GM13977 (cell line): ENCODE measurements around the gene LRRC46.
A peak's percentile ranks its signal among the peaks of the same experiment; 100 is the strongest.

ENCODE experiments used
- DNase-seq: peaks from one replicate; pipeline ENCODE4 v3.0.0; 2012; ENCODE audit warnings: low spot score
- CTCF ChIP-seq: IDR thresholded peaks from 2 replicates; pipeline ENCODE4 v1.5.1; 2012; ENCODE audit warnings: mild to moderate bottlenecking, control low read depth; ENCODE audit not compliant: insufficient read depth; ENCODE audit errors: extremely low read depth, missing control alignments
- in situ Hi-C: fragments of 300-500 bp; cut with MboI; formaldehyde crosslinking; loops from one replicate; pipeline ENCODE4 v1.12.0; 2022; ENCODE audit warnings: low sequenced_read_pairs, low pct_unique_long_range_greater_than_20kb, mixed read lengths, inconsistent platforms; ENCODE audit not compliant: unreplicated experiment

LRRC46 gene

DNA sequence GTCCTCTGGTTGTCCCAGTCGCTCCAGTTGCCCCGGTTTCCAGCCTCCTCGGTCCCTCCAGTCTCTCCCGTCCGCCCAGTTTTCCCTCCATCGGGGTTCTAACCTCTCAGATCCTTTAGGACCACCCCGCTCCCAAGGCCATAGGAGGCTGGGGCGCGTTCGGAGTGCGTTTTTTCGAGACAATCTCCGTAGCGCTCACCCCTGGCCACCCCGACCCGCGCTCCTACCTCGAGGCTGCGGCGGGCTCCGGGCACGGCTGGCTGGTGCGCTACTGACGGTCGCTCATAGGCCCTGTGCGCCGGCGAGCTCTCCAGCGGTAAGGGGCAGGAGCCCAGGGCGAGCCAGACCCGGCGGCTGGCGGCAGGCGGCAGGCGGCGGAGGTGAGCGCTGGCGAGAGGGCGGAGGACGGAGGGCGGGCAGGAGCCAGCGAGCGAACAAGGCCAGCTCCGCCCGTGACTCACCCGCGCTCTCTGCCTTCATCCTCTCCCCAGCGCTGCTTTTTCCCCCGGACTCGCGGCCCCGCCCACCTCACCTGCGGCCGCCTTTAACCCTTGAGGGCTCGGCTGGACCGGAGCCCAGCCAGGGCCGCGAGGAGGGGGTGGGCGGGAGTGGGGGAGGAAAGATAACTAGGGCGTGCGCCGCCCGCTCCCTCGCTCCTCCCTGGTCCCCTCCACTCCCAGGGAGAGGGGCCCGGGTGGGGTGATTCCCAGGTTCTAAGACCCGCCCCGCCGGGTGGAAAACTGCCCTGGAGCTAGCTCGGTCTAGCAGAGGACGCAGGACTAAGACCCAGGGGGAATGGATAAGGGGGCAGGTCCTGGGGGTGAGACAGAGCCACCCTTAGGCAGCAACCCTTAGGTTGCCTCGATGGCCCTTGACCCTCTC, 19.5 kb downstream of the LRRC46 start, which contains the start of gene SP6:
TSS of gene SP6 (minus strand) at position 472 of the 882 bp plus-strand sequence. CDS start 2,734 bp downstream, outside the sequence.
- in situ Hi-C loops = no loop called here
- DNase-seq = peak; percentile 70
- peak; percentile 4 for TF ChIP-seq CTCF

DNA sequence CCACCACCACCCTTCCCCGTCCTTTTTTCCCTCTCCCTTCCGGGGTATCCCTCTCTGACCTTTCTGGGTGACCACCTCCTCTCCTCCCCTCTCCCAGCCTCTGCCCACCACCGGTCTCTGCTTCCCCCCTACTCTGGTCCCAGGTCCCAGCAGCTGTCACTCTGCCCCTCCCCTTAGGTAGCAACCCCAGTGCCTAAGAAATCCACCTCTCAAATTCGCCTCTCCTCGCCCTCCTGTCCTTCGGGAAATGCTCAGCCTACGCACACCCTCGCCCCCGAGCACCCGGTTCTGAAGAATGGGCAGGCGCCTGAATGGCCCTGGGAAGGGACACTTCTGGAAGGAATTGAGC, 20.3 kb downstream of the LRRC46 start:
- DNase-seq = no peak
- in situ Hi-C loops = no loop called here
- no peak for TF ChIP-seq CTCF

GRCh38 chr17:47852113-47852949, 20.9 kb downstream of the LRRC46 start:
- DNase-seq = no peak
- no peak for TF ChIP-seq CTCF
- in situ Hi-C loops = no loop called here

GRCh38 chr17:47853616-47854015, 22.1 kb downstream of the LRRC46 start:
- in situ Hi-C loops = no loop called here
- TF ChIP-seq CTCF = no peak
- DNase-seq = no peak

GRCh38 chr17:47855737-47856136, 24.3 kb downstream of the LRRC46 start:
- TF ChIP-seq CTCF = no peak
- DNase-seq = no peak
- in situ Hi-C loops = no loop called here

DNA sequence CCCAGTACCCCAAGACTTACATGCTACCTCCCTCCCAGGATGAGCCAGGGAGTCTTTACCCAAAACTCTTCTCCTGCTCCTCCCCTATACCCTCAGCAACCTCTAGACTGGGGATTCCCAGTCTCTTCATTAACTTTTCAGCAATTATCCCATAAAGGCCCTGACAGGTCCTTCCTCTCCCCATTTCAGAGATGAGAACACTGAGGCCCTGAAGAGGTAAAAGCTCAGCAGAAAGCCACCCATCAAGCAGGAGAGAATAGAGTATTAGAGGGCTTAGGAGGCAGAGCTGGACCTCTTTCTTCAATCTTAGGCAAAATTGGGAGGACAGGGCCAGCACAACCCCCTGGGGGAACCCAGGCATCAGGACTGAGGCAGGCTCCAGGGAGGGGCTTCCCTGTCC, 25.4 kb downstream of the LRRC46 start:
- in situ Hi-C loops = no loop called here
- TF ChIP-seq CTCF = no peak
- DNase-seq = no peak
